GM10266 (cell line): Measurements from ENCODE around the gene STUM.
"Not testable (repeated sequence)": the region's sequence is repeated elsewhere in the genome, so short reads cannot be mapped to it uniquely, and the experiment has no call there.

Experiments
- DNase-seq: peaks from one replicate; pipeline ENCODE4 v3.0.0; 2012; ENCODE audit errors: extremely low spot score
- TF ChIP-seq, protein P1 (sequence below): IDR thresholded peaks from 2 replicates; pipeline ENCODE4 v1.5.1; 2012; ENCODE audit warnings: mild to moderate bottlenecking, low read depth; ENCODE audit not compliant: control insufficient read depth, insufficient read depth; ENCODE audit errors: missing control alignments

Gene STUM

GRCh38 chr1:226617109-226617508 lies 68.5 kb downstream of the STUM start:
- TF ChIP-seq, protein P1, sequence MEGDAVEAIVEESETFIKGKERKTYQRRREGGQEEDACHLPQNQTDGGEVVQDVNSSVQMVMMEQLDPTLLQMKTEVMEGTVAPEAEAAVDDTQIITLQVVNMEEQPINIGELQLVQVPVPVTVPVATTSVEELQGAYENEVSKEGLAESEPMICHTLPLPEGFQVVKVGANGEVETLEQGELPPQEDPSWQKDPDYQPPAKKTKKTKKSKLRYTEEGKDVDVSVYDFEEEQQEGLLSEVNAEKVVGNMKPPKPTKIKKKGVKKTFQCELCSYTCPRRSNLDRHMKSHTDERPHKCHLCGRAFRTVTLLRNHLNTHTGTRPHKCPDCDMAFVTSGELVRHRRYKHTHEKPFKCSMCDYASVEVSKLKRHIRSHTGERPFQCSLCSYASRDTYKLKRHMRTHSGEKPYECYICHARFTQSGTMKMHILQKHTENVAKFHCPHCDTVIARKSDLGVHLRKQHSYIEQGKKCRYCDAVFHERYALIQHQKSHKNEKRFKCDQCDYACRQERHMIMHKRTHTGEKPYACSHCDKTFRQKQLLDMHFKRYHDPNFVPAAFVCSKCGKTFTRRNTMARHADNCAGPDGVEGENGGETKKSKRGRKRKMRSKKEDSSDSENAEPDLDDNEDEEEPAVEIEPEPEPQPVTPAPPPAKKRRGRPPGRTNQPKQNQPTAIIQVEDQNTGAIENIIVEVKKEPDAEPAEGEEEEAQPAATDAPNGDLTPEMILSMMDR = no peak
- no peak for DNase-seq

- not testable (repeated sequence) for DNase-seq
Measured at GRCh38 chr1:226617719-226618118, 69.2 kb downstream of the STUM start.

- TF ChIP-seq, protein P1 = no peak
- no peak for DNase-seq
Measured at GRCh38 chr1:226618380-226618779, 69.8 kb downstream of the STUM start.

GRCh38 chr1:226619031-226619430 lies 70.5 kb downstream of the STUM start:
- no peak for DNase-seq
- TF ChIP-seq, protein P1 = no peak

- DNase-seq = no peak
- TF ChIP-seq, protein P1 = no peak
Measured at GRCh38 chr1:226622012-226622411, 73.4 kb downstream of the STUM start.

GRCh38 chr1:226624526-226624925 lies 76.0 kb downstream of the STUM start:
- TF ChIP-seq, protein P1 = no peak
- DNase-seq = no peak

DNA sequence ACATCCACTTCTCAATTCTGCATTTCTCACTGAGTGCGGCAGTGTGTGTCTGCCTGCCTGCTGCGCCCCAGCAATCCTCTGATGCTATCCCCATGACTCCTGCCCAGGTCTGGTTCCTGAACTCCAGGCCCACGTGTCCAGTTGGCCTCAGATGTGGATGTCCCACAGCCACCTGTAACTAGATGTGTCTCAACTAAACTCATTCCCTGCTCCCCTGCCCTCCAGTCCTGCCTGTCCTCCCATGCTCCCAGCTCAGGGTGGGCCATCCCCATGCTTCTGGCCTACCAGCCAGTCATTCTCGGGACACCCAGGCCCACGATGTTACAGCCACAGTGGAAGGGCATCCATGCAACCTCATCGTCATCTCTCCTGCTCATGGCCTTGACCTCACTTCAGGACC lies 76.8 kb downstream of the STUM start:
- no peak for DNase-seq
- TF ChIP-seq, protein P1 = no peak
